Measurements from ENCODE around the gene KIAA0753. TPM values are rescaled to one million over a fixed set of nuclear protein-coding genes. Genes with fewer than 3 reads are reported as not detected.
"Not testable (repeated sequence)": the region's sequence is repeated elsewhere in the genome, so short reads cannot be mapped to it uniquely, and the experiment has no call there.

The KIAA0753 gene
- total RNA-seq, 1 experiment from 2014 or later = 6.9 TPM

DNA sequence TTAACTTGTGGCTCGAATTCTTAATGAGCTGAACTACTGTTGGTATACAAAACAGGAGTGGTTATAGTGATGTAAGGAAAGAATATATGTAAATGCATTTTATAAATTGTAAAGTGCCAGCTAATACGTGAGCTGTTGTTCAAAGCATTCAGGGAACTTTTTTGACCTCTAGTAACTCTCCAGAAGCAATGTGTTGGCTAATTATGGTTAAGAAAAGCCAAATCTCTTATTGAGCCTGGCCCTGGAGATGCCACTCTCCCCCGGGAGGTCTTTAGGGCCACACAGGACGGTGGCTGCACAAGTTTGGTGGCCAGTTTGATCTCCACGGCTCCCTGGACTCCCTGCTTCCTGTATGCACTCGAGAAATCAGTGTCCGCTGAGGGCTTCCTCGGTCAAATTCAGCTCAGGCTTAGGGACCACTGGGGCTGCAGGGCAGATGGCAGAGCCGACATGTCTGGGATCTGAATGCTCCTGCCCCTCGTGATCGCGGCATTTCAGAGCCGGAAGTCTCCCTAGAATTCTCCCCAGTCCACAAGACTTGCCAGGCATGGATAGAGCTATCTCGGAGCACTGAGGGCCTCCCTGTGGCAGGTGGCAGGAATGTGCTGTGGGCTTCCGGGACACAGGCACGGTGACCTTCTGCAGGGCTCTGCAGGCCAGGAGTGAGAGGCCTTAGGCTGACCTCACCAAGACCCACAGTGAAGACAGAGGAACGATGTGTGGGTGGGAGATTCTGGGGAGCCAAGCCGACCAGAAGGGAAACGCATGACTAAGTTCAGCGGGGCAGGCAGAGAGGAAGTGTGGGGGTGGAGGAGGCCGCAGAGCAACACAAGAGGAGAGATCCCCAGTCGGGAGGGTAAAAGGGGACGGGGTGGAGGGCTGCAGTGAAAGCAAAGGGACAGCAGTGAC, 65.6 kb downstream of the KIAA0753 start:
- BruUV-seq (replicated peaks) = no TSS peak
- ChIA-PET CTCF (no interaction called here), POLR2A (ENCODE audit: unreplicated experiment) (interaction anchor here (0.6 kb wide), 1 partner anchor 9 kb away, joined by 3 read pairs; no protein-coding TSS in a partner anchor)
- intact Hi-C loops (cut with micrococcal nuclease) = no loop called here
- H3K9ac ChIP-seq (ENCODE audit: low read length) = no peak overlapping the region
- H4K20me1 ChIP-seq (ENCODE audit: low read length) = no peaks in the 10 kb centered on the region
- DNase-seq (no peak), ATAC-seq (no peak)
- no peak overlapping the region for H3K4me2 ChIP-seq (ENCODE audit: low read length)
- no peak overlapping the region for H3K4me3 ChIP-seq (ENCODE audit: low read length)
- H3K27me3 ChIP-seq (ENCODE audit: low read length) = no peaks in the 10 kb centered on the region
- no peaks in the 10 kb centered on the region for H3F3A ChIP-seq (ENCODE audit: low read length, unreplicated experiment)
- H3K9me3 ChIP-seq (ENCODE audit: low read length) = no peaks in the 10 kb centered on the region
- H3K4me1 ChIP-seq (ENCODE audit: insufficient read depth, low read length) = no peaks in the 10 kb centered on the region
- TF ChIP-seq, protein P1, sequence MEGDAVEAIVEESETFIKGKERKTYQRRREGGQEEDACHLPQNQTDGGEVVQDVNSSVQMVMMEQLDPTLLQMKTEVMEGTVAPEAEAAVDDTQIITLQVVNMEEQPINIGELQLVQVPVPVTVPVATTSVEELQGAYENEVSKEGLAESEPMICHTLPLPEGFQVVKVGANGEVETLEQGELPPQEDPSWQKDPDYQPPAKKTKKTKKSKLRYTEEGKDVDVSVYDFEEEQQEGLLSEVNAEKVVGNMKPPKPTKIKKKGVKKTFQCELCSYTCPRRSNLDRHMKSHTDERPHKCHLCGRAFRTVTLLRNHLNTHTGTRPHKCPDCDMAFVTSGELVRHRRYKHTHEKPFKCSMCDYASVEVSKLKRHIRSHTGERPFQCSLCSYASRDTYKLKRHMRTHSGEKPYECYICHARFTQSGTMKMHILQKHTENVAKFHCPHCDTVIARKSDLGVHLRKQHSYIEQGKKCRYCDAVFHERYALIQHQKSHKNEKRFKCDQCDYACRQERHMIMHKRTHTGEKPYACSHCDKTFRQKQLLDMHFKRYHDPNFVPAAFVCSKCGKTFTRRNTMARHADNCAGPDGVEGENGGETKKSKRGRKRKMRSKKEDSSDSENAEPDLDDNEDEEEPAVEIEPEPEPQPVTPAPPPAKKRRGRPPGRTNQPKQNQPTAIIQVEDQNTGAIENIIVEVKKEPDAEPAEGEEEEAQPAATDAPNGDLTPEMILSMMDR (conservative IDR thresholded peaks at IDR 0.05; ENCODE audit: low read depth, low read length) = no peak
- TF ChIP-seq EZH2 (IDR thresholded peaks at IDR 0.05; ENCODE audit: low read length, unreplicated experiment) (no peak), EZH2phosphoT487 (IDR thresholded peaks at IDR 0.05; ENCODE audit: borderline replicate concordance, low read length) (no peak)
- H3K9me2 ChIP-seq (replicated peaks; ENCODE audit: low read length) = no peaks in the 10 kb centered on the region
- H3K36me3 ChIP-seq (ENCODE audit: low read depth, low read length) = no peaks in the 10 kb centered on the region
- no peak overlapping the region for H2AFZ ChIP-seq (ENCODE audit: low read length)
- no peak overlapping the region for H3K27ac ChIP-seq (ENCODE audit: low read length)
- no peaks in the 10 kb centered on the region for H3K79me2 ChIP-seq (ENCODE audit: low read length)

GRCh38 chr17:6573982-6574686, 66.4 kb downstream of the KIAA0753 start:
- H3K9me2 ChIP-seq (replicated peaks; ENCODE audit: low read length) = no peaks in the 10 kb centered on the region
- H2AFZ ChIP-seq (ENCODE audit: low read length) = no peak overlapping the region
- no peak for ATAC-seq
- TF ChIP-seq EZH2phosphoT487 (IDR thresholded peaks at IDR 0.05; ENCODE audit: borderline replicate concordance, low read length) (no peak), EZH2 (IDR thresholded peaks at IDR 0.05; ENCODE audit: low read length, unreplicated experiment) (no peak)
- TF ChIP-seq, protein P1 (conservative IDR thresholded peaks at IDR 0.05; ENCODE audit: low read depth, low read length) = no peak
- ChIA-PET CTCF (no interaction called here), POLR2A (ENCODE audit: unreplicated experiment) (no interaction called here)
- no peaks in the 10 kb centered on the region for H3K9me3 ChIP-seq (ENCODE audit: low read length)
- H3F3A ChIP-seq (ENCODE audit: low read length, unreplicated experiment) = no peaks in the 10 kb centered on the region
- H3K79me2 ChIP-seq (ENCODE audit: low read length) = no peaks in the 10 kb centered on the region
- no peak overlapping the region for H3K4me2 ChIP-seq (ENCODE audit: low read length)
- H3K27ac ChIP-seq (ENCODE audit: low read length) = no peak overlapping the region
- no peaks in the 10 kb centered on the region for H3K36me3 ChIP-seq (ENCODE audit: low read depth, low read length)
- intact Hi-C loops (cut with micrococcal nuclease) = no loop called here
- no peaks in the 10 kb centered on the region for H3K27me3 ChIP-seq (ENCODE audit: low read length)
- no TSS peak for BruUV-seq (replicated peaks)
- H3K9ac ChIP-seq (ENCODE audit: low read length) = no peak overlapping the region
- H3K4me3 ChIP-seq (ENCODE audit: low read length) = no peak overlapping the region
- H4K20me1 ChIP-seq (ENCODE audit: low read length) = no peaks in the 10 kb centered on the region
- no peaks in the 10 kb centered on the region for H3K4me1 ChIP-seq (ENCODE audit: insufficient read depth, low read length)
- no peak for DNase-seq

- ATAC-seq; H3K79me2 ChIP-seq (ENCODE audit: low read length); H3K4me3 ChIP-seq (ENCODE audit: low read length); H3K4me2 ChIP-seq (ENCODE audit: low read length); H3K9me3 ChIP-seq (ENCODE audit: low read length); H4K20me1 ChIP-seq (ENCODE audit: low read length); H3K27ac ChIP-seq (ENCODE audit: low read length); intact Hi-C loops (cut with micrococcal nuclease); H3F3A ChIP-seq (ENCODE audit: low read length, unreplicated experiment); H3K9ac ChIP-seq (ENCODE audit: low read length); H3K9me2 ChIP-seq (replicated peaks; ENCODE audit: low read length); H3K4me1 ChIP-seq (ENCODE audit: insufficient read depth, low read length); POLR2A ChIA-PET (ENCODE audit: unreplicated experiment); CTCF ChIA-PET; H3K27me3 ChIP-seq (ENCODE audit: low read length); DNase-seq; H2AFZ ChIP-seq (ENCODE audit: low read length); BruUV-seq (replicated peaks); H3K36me3 ChIP-seq (ENCODE audit: low read depth, low read length): not testable (repeated sequence)
These were observed 67.0 kb downstream of the KIAA0753 start for GRCh38 chr17:6573495-6573894.
